MM.1S (cell line): ENCODE measurements around the gene AMZ1.

Experiments used
- DNase-seq: peaks from one replicate; pipeline ENCODE4 v3.0.0-alpha.2; 2015
- H2AFZ ChIP-seq: fragments of 300-600 bp; sonication (generic); 2 replicates; pipeline ENCODE4 v1.6.0; 2016; ENCODE audit warnings: antibody characterized with exemption, low read length
- H3F3A ChIP-seq: fragments of 300-600 bp; sonication (generic); 2 replicates; pipeline ENCODE4 v1.6.1; 2016; ENCODE audit warnings: mild to moderate bottlenecking, antibody characterized with exemption, low read length, moderate library complexity, mixed read lengths; ENCODE audit not compliant: insufficient read depth
- H3K27ac ChIP-seq: fragments of 300-600 bp; sonication (generic); 2 replicates; pipeline ENCODE4 v1.5.1; 2016; ENCODE audit warnings: mild to moderate bottlenecking, low read length
- H3K27me3 ChIP-seq: fragments of 300-600 bp; sonication (generic); replicated peaks from 2 replicates; pipeline ENCODE4 v1.6.0; 2016; ENCODE audit warnings: low read length; ENCODE audit not compliant: insufficient read depth
- H3K36me3 ChIP-seq: fragments of 300-600 bp; sonication (generic); replicated peaks from 2 replicates; pipeline ENCODE4 v1.6.1; 2016; ENCODE audit warnings: mild to moderate bottlenecking, low read length, mixed read lengths; ENCODE audit not compliant: insufficient read depth
- H3K4me1 ChIP-seq: fragments of 300-600 bp; sonication (generic); 2 replicates; pipeline ENCODE4 v1.6.1; 2016; ENCODE audit warnings: low read length, mixed read lengths
- H3K4me2 ChIP-seq: fragments of 300-600 bp; sonication (generic); 2 replicates; pipeline ENCODE4 v1.6.0; 2016; ENCODE audit warnings: low read depth, low read length
- H3K4me3 ChIP-seq: fragments of 300-600 bp; sonication (generic); 2 replicates; pipeline ENCODE4 v1.5.1; 2016; ENCODE audit warnings: low read length, mixed read lengths
- H3K79me2 ChIP-seq: fragments of 300-600 bp; sonication (generic); 2 replicates; pipeline ENCODE4 v1.6.1; 2016; ENCODE audit warnings: mixed run types, low read length, mixed read lengths
- H3K9ac ChIP-seq: fragments of 300-600 bp; sonication (generic); 2 replicates; pipeline ENCODE4 v1.6.1; 2016; ENCODE audit warnings: low read length, mixed read lengths
- H3K9me2 ChIP-seq: fragments of 300-600 bp; sonication (generic); replicated peaks from 2 replicates; pipeline ENCODE4 v1.6.1; 2016; ENCODE audit warnings: mild to moderate bottlenecking, low read length, mixed read lengths; ENCODE audit not compliant: insufficient read depth
- H3K9me3 ChIP-seq: fragments of 300-600 bp; sonication (generic); replicated peaks from 2 replicates; pipeline ENCODE4 v1.6.1; 2016; ENCODE audit warnings: mild to moderate bottlenecking, low read length, mixed read lengths; ENCODE audit not compliant: insufficient read depth
- H4K20me1 ChIP-seq: fragments of 300-600 bp; sonication (generic); 2 replicates; pipeline ENCODE4 v1.6.1; 2016; ENCODE audit warnings: mild to moderate bottlenecking, low read length, moderate library complexity, mixed read lengths; ENCODE audit not compliant: insufficient read depth
- EZH2 ChIP-seq: fragments of 300-600 bp; sonication (generic); optimal IDR thresholded peaks from 2 replicates; pipeline ENCODE3; 2017; ENCODE audit warnings: low read depth, mild to moderate bottlenecking, antibody characterized with exemption, low read length, mixed read lengths
- EZH2phosphoT487 ChIP-seq: fragments of 300-600 bp; sonication (generic); IDR thresholded peaks from 2 replicates; pipeline ENCODE4 v1.6.1; 2018; ENCODE audit warnings: antibody characterized with exemption, low read length
- TF ChIP-seq, protein P1 (sequence below): fragments of 300-600 bp; sonication (generic); IDR thresholded peaks from 2 replicates; pipeline ENCODE4 v1.5.1; 2016; ENCODE audit warnings: antibody characterized with exemption, low read length, mixed read lengths

AMZ1 gene

DNA sequence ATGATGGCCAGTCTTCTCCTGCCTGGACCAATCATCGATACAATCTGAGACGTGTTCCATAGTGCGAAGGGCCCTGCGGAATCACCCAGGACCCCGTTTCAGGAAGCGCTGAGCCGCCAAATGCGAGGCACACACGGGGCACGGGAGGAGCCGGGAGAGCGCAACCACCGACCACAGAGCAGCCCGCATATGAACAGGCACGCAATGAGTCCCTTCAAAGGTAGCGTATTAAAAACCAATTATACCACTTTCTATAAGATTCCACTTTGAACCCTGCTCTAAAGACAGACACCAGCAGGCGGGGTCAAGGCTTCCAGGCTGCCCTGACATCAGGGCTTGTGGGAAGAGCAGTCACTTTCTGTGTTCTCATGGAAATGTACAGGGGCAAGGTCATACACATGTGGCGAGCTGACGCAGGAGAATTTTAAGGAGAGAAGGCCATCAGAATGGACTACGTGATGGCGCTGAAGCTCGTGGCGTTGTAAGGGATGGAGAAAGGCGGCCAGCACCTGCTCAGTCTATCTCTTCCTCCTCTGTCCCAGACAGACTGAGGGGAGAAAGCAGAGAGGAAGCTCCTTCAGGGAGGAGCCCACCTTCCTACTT lies 46.2 kb downstream of the AMZ1 start:
- DNase-seq, result no peak
- no peaks in the 10 kb centered on the region for H3K4me1 ChIP-seq
- no peak overlapping the region for H3K27ac ChIP-seq

DNA sequence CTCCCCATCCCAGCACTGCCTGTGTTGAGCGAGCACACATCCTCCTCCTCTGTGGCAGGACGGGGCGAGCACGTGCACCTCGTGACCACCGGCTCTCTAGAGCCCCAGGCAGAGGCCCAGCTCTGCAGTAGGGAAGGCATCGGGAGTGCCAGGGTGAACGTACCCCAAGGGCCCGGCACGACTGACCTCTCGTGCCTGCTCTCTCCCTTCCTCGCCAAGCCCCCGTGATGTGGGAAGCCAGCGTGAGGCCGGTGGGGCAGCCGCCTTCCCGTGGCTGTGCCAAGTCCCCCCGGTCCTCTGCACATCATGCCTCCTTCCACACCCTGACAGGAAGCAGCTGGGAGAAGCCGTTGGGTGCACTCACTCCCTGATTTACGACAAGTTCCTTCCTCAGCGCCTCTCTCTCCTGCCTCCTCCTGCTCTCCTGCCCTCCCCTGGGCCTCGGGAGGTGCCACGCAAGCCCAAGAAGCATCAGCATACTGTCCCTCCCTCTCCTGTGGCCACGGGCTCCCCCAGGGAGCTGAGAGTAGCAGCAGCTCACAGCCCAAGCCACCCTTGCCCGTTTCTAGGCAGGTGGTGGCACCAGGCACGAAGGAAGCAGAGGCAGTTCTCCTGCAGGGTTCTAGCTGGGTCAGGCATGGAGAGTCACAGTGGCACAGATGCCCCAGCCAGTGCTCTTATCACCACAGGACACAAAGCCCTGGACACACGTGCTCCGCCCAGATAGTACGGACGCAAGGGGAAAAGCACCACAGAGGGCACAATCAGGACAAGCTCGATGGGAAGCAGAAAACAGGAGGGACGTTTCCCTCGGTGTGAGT lies 47.0 kb downstream of the AMZ1 start:
- no peak overlapping the region for H2AFZ ChIP-seq
- H3K79me2 ChIP-seq, result no peaks in the 10 kb centered on the region; the same call in none of the 2 replicates
- no peak for DNase-seq
- H3F3A ChIP-seq, result no peaks in the 10 kb centered on the region
- no peaks in the 10 kb centered on the region for H3K9me3 ChIP-seq
- H3K4me2 ChIP-seq, result no peak overlapping the region
- no peak overlapping the region for H3K9ac ChIP-seq
- TF ChIP-seq, protein P1, sequence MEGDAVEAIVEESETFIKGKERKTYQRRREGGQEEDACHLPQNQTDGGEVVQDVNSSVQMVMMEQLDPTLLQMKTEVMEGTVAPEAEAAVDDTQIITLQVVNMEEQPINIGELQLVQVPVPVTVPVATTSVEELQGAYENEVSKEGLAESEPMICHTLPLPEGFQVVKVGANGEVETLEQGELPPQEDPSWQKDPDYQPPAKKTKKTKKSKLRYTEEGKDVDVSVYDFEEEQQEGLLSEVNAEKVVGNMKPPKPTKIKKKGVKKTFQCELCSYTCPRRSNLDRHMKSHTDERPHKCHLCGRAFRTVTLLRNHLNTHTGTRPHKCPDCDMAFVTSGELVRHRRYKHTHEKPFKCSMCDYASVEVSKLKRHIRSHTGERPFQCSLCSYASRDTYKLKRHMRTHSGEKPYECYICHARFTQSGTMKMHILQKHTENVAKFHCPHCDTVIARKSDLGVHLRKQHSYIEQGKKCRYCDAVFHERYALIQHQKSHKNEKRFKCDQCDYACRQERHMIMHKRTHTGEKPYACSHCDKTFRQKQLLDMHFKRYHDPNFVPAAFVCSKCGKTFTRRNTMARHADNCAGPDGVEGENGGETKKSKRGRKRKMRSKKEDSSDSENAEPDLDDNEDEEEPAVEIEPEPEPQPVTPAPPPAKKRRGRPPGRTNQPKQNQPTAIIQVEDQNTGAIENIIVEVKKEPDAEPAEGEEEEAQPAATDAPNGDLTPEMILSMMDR, result no peak
- no peak for TF ChIP-seq EZH2phosphoT487
- no peak for TF ChIP-seq EZH2
- no peaks in the 10 kb centered on the region for H4K20me1 ChIP-seq
- H3K27ac ChIP-seq, result no peak overlapping the region
- no peaks in the 10 kb centered on the region for H3K4me1 ChIP-seq
- H3K9me2 ChIP-seq, result no peaks in the 10 kb centered on the region
- no peak overlapping the region for H3K4me3 ChIP-seq
- no peaks in the 10 kb centered on the region for H3K27me3 ChIP-seq
- H3K36me3 ChIP-seq, result no peaks in the 10 kb centered on the region

More for the DNA sequence above, 46.2 kb downstream of the AMZ1 start:
- Histone ChIP-seq H3K9me3 (no peaks in the 10 kb centered on the region), H3K9ac (no peak overlapping the region), H4K20me1 (no peaks in the 10 kb centered on the region), H3F3A (no peaks in the 10 kb centered on the region), H3K9me2 (no peaks in the 10 kb centered on the region), H3K79me2 (no peaks in the 10 kb centered on the region; the same call in none of the 2 replicates), H3K27me3 (no peaks in the 10 kb centered on the region), H3K4me2 (no peak overlapping the region), H3K4me3 (no peak overlapping the region), H2AFZ (no peak overlapping the region), H3K36me3 (no peaks in the 10 kb centered on the region)
- TF ChIP-seq, protein P1, result no peak
- TF ChIP-seq EZH2 (no peak), EZH2phosphoT487 (no peak)

DNA sequence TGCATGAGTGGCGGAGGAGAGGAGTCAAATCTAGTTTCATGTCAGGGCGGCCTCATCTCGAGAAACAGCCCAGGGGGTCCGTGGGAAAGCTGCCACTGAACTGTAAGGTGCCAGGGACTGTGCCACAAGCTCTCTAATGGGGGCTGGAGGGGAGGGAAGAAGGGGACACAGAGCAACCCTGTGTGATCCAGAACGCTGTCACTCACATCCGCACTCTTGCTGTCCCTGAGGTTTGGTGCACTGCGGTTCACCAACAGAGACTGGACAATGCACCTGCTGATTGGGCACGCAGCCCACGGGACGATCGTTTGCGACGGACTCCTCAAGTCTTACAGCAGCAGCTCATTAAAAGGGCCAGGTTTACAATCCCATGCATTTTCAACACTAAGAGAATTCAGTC lies 47.7 kb downstream of the AMZ1 start:
- Histone ChIP-seq H3K4me3 (no peak overlapping the region), H3K27ac (no peak overlapping the region), H3K4me1 (no peaks in the 10 kb centered on the region), H3K79me2 (no peaks in the 10 kb centered on the region; the same call in none of the 2 replicates), H3K9me3 (no peaks in the 10 kb centered on the region), H3F3A (no peaks in the 10 kb centered on the region), H3K27me3 (no peaks in the 10 kb centered on the region), H4K20me1 (no peaks in the 10 kb centered on the region), H3K36me3 (no peaks in the 10 kb centered on the region), H3K4me2 (no peak overlapping the region), H3K9me2 (no peaks in the 10 kb centered on the region), H3K9ac (no peak overlapping the region), H2AFZ (no peak overlapping the region)
- TF ChIP-seq EZH2phosphoT487 (no peak), EZH2 (no peak)
- TF ChIP-seq, protein P1, result no peak
- DNase-seq, result no peak
